SK-N-SH treated with all-trans-retinoic acid at 6 μM for 48 hours (cell line): ENCODE data around the gene SLC2A1.

Source experiments
- BACH2 ChIP-seq: fragments of 250-450 bp; sonication (Bioruptor Pico); IDR thresholded peaks from 2 replicates; pipeline ENCODE4 v1.9.0; 2021; ENCODE audit warnings: mild to moderate bottlenecking, borderline replicate concordance
- CSRNP3 ChIP-seq: fragments of 250-450 bp; sonication (Bioruptor Pico); IDR thresholded peaks from 2 replicates; pipeline ENCODE4 v1.5.1; 2021; ENCODE audit warnings: mild to moderate bottlenecking, moderate library complexity
- ESRRG ChIP-seq: fragments of 250-450 bp; sonication (Bioruptor Pico); IDR thresholded peaks from 2 replicates; pipeline ENCODE4 v1.6.1; 2021; ENCODE audit warnings: mild to moderate bottlenecking
- GLIS3 ChIP-seq: fragments of 250-450 bp; sonication (Bioruptor Pico); IDR thresholded peaks from 2 replicates; pipeline ENCODE4 v1.5.0; 2020; ENCODE audit warnings: mild to moderate bottlenecking, moderate library complexity
- ISL1 ChIP-seq: fragments of 250-450 bp; sonication (Bioruptor Pico); IDR thresholded peaks from 2 replicates; pipeline ENCODE4 v2.1.2; 2022; ENCODE audit warnings: mild to moderate bottlenecking, moderate library complexity
- POU6F1 ChIP-seq: fragments of 250-450 bp; sonication (Bioruptor Pico); IDR thresholded peaks from 2 replicates; pipeline ENCODE4 v1.8.0; 2021; ENCODE audit warnings: low read depth, mild to moderate bottlenecking, moderate library complexity, borderline replicate concordance
- RARB ChIP-seq: fragments of 250-450 bp; sonication (Bioruptor Pico); IDR thresholded peaks from 2 replicates; pipeline ENCODE4 v1.8.0; 2021; ENCODE audit warnings: mild to moderate bottlenecking, moderate library complexity
- SNAI2 ChIP-seq: fragments of 250-450 bp; sonication (Bioruptor Pico); IDR thresholded peaks from 2 replicates; pipeline ENCODE4 v1.5.0; 2020; ENCODE audit warnings: mild to moderate bottlenecking, moderate library complexity
- TOX ChIP-seq: fragments of 250-450 bp; sonication (Bioruptor Pico); IDR thresholded peaks from 2 replicates; pipeline ENCODE4 v1.8.0; 2021; ENCODE audit warnings: mild to moderate bottlenecking, moderate library complexity, borderline replicate concordance
- ZFP3 ChIP-seq: fragments of 250-450 bp; sonication (Bioruptor Pico); IDR thresholded peaks from 2 replicates; pipeline ENCODE4 v1.5.0; 2020; ENCODE audit warnings: mild to moderate bottlenecking, moderate library complexity
- ZFP30 ChIP-seq: fragments of 450-650 bp; formaldehyde crosslinking; IDR thresholded peaks from 2 replicates; pipeline ENCODE4 v1.5.0; 2022; ENCODE audit warnings: mild to moderate bottlenecking, moderate library complexity
- ZNF8 ChIP-seq: fragments of 450-650 bp; formaldehyde crosslinking; IDR thresholded peaks from 2 replicates; pipeline ENCODE4 v1.5.0; 2020; ENCODE audit warnings: mild to moderate bottlenecking, moderate library complexity
- TF ChIP-seq, protein P1 (sequence below): fragments of 250-450 bp; sonication (Bioruptor Pico); IDR thresholded peaks from 2 replicates; pipeline ENCODE4 v1.8.0; 2020; ENCODE audit warnings: mild to moderate bottlenecking, moderate library complexity, borderline replicate concordance

DNA sequence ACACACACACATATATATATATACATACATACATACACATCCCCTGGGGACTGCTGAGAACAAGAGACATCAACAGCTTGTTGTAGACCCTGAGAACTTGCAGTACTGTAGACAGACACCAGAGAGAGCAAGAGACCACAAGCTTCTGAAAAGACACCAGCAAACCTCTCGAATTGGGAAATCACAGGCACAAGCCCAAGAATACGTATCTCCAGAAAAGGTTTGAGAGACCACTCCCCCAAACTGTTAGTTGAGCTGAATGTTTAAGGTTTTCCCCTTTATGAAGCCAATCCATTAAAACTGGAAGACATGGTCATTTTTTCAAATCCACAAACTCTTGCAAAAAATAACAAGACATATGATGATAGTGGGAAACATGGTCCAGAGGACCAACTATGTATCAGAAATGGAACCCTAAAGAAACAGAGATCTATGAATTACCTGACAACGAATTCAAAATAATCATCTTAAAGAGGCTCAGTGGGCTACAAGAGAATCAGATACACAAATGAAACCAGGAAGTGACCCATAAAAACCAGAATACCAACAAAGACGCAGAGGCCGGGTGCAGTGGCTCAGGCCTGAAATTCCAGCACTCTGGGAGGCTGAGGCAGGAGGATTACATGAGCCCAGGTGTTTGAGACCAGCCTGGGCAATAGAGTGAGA is 45.1 kb downstream of the SLC2A1 start:
- TF ChIP-seq ISL1 (CRISPR knock-in tag) (no peak), SNAI2 (CRISPR knock-in tag) (no peak), RARB (CRISPR knock-in tag) (no peak), BACH2 (CRISPR knock-in tag) (no peak), ESRRG (no peak), TOX (no peak), ZFP3 (no peak), POU6F1 (CRISPR knock-in tag) (no peak), ZFP30 (no peak), CSRNP3 (no peak), ZNF8 (CRISPR knock-in tag) (no peak), GLIS3 (CRISPR knock-in tag) (no peak)
- TF ChIP-seq, protein P1, sequence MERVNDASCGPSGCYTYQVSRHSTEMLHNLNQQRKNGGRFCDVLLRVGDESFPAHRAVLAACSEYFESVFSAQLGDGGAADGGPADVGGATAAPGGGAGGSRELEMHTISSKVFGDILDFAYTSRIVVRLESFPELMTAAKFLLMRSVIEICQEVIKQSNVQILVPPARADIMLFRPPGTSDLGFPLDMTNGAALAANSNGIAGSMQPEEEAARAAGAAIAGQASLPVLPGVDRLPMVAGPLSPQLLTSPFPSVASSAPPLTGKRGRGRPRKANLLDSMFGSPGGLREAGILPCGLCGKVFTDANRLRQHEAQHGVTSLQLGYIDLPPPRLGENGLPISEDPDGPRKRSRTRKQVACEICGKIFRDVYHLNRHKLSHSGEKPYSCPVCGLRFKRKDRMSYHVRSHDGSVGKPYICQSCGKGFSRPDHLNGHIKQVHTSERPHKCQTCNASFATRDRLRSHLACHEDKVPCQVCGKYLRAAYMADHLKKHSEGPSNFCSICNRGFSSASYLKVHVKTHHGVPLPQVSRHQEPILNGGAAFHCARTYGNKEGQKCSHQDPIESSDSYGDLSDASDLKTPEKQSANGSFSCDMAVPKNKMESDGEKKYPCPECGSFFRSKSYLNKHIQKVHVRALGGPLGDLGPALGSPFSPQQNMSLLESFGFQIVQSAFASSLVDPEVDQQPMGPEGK (CRISPR knock-in tag) = no peak
